H1 (cell line): ENCODE results near the gene LAMC3. TPM values are rescaled to one million over a fixed set of nuclear protein-coding genes. Genes with fewer than 3 reads are reported as not detected.

Source experiments
- CTCF ChIA-PET: fragments of 300-600 bp; sonication (Branson Sonifier 250); formaldehyde crosslinking; loops from one replicate; lab custom pipeline; 2021; ENCODE audit not compliant: partially characterized antibody; lab: Charles Lee
- POLR2A ChIA-PET: fragments of 300-600 bp; sonication (Branson Sonifier 250); formaldehyde crosslinking; loops from one replicate; lab custom pipeline; 2021; ENCODE audit warnings: inconsistent platforms; ENCODE audit not compliant: partially characterized antibody; lab: Charles Lee
- DNase-seq, 2 experiments: peaks; one replicate each; pipeline versions ENCODE4 v3.0.0 to v3.0.0-alpha.2; 2010 to 2022; ENCODE audit warnings: low spot score in 2 of 2, low read depth in 1 of 2, mixed read lengths in 1 of 2
- FAIRE-seq: peaks from 2 replicates; lab custom pipeline; 2011; peaks lifted over from hg19 to GRCh38; lab: Jason Lieb, UNC
- H2AFZ ChIP-seq: 2 replicates; pipeline ENCODE4 v1.8.1; 2012; ENCODE audit warnings: low read length, inconsistent platforms
- H2AK5ac ChIP-seq: 2 replicates; pipeline ENCODE4 v1.6.1; 2013; ENCODE audit warnings: low read depth, low read length
- H2BK120ac ChIP-seq: replicated peaks from 2 replicates; pipeline ENCODE3; 2013; ENCODE audit warnings: low read depth, low read length, inconsistent platforms
- H2BK12ac ChIP-seq: 2 replicates; pipeline ENCODE4 v1.6.1; 2013; ENCODE audit warnings: low read depth, low read length
- H2BK15ac ChIP-seq: 2 replicates; pipeline ENCODE4 v1.6.1; 2013; ENCODE audit warnings: low read length
- H2BK20ac ChIP-seq: 2 replicates; pipeline ENCODE4 v1.6.1; 2013; ENCODE audit warnings: low read length
- H2BK5ac ChIP-seq: 2 replicates; pipeline ENCODE4 v1.6.1; 2013; ENCODE audit warnings: low read depth, low read length
- H3K14ac ChIP-seq: 2 replicates; pipeline ENCODE4 v1.6.1; 2013; ENCODE audit warnings: inconsistent platforms; ENCODE audit not compliant: insufficient read length
- H3K18ac ChIP-seq: 2 replicates; pipeline ENCODE4 v1.6.1; 2013; ENCODE audit warnings: low read length; ENCODE audit errors: extremely low read depth
- H3K23ac ChIP-seq: 2 replicates; pipeline ENCODE4 v1.6.1; 2013; ENCODE audit warnings: inconsistent platforms; ENCODE audit not compliant: insufficient read length
- H3K23me2 ChIP-seq: 2 replicates; pipeline ENCODE4 v1.6.1; 2013; ENCODE audit warnings: low read depth, low read length
- H3K27ac ChIP-seq: 2 replicates; pipeline ENCODE4 v1.6.1; 2011; ENCODE audit warnings: low read depth, low read length, inconsistent platforms
- H3K27me3 ChIP-seq, 4 experiments: replicated peaks in 1 of 4; 1 replicate in 1 of 4; 2 replicates in 3 of 4; pipeline versions ENCODE4 v1.6.1 to v1.8.1; 2011 to 2013; ENCODE audit warnings: low read length in 3 of 4, mild to moderate bottlenecking in 3 of 4, inconsistent platforms in 2 of 4, mixed read lengths in 2 of 4, moderate library complexity in 1 of 4; ENCODE audit not compliant: control insufficient read depth in 3 of 4, insufficient read depth in 3 of 4; ENCODE audit errors: extremely low read depth in 1 of 4
- H3K36me3 ChIP-seq, 4 experiments: 2 replicates each; pipeline versions ENCODE4 v1.6.1 to v1.8.1; 2011 to 2013; ENCODE audit warnings: mild to moderate bottlenecking in 4 of 4, low read length in 3 of 4, moderate library complexity in 2 of 4, control low read depth in 1 of 4, inconsistent platforms in 1 of 4; ENCODE audit not compliant: insufficient read depth in 4 of 4, control insufficient read depth in 2 of 4
- H3K4ac ChIP-seq: replicated peaks from 2 replicates; pipeline ENCODE3; 2013; ENCODE audit warnings: low read length, low read depth, mixed read lengths, inconsistent platforms; ENCODE audit not compliant: insufficient read length
- H3K4me1 ChIP-seq, 4 experiments: replicated peaks in 1 of 4; 1 replicate in 1 of 4; 2 replicates in 3 of 4; pipeline versions ENCODE4 v1.6.1 to v1.8.1; 2011 to 2013; ENCODE audit warnings: low read length in 3 of 4, inconsistent platforms in 2 of 4, mixed read lengths in 1 of 4; ENCODE audit not compliant: insufficient read depth in 4 of 4, control insufficient read depth in 3 of 4
- H3K4me2 ChIP-seq, 2 experiments: 2 replicates each; pipeline versions ENCODE4 v1.6.1 to v1.8.1; 2011 to 2013; ENCODE audit warnings: low read depth in 2 of 2, low read length in 2 of 2, control low read depth in 1 of 2, inconsistent platforms in 1 of 2, mild to moderate bottlenecking in 1 of 2; ENCODE audit not compliant: insufficient read depth in 1 of 2
- H3K4me3 ChIP-seq, 4 experiments: fragments of 200-600, 300-600 bp in 1 of 4; sonication (generic), shearing (Covaris generic), sonication (Bioruptor Twin) in 1 of 4; 2 replicates each; pipeline versions ENCODE4 v1.5.1 to v1.8.1; 2011 to 2016; ENCODE audit warnings: low read length in 4 of 4, low read depth in 3 of 4, control low read depth in 2 of 4, inconsistent platforms in 2 of 4, mild to moderate bottlenecking in 2 of 4, mixed read lengths in 1 of 4, moderate library complexity in 1 of 4; ENCODE audit not compliant: insufficient read depth in 2 of 4; ENCODE audit errors: extremely low read depth in 1 of 4
- H3K56ac ChIP-seq: replicated peaks from 2 replicates; pipeline ENCODE3; 2013; ENCODE audit warnings: low read depth, mild to moderate bottlenecking, mixed read lengths, low read length, inconsistent platforms; ENCODE audit not compliant: insufficient read length
- H3K79me1 ChIP-seq: 2 replicates; pipeline ENCODE4 v1.6.1; 2013; ENCODE audit warnings: low read depth, low read length, control low read depth
- H3K79me2 ChIP-seq, 2 experiments: 2 replicates each; pipeline versions ENCODE4 v1.6.1 to v1.8.1; 2012 to 2013; ENCODE audit warnings: low read length in 2 of 2, mild to moderate bottlenecking in 2 of 2, inconsistent platforms in 1 of 2; ENCODE audit not compliant: insufficient read depth in 2 of 2, control insufficient read depth in 1 of 2
- H3K9ac ChIP-seq, 4 experiments: replicated peaks in 1 of 4; 1 replicate in 1 of 4; 2 replicates in 3 of 4; pipeline versions ENCODE4 v1.6.1 to v1.8.1; 2011 to 2013; ENCODE audit warnings: low read depth in 3 of 4, low read length in 3 of 4, control low read depth in 2 of 4, mild to moderate bottlenecking in 2 of 4, moderate library complexity in 2 of 4, inconsistent platforms in 1 of 4; ENCODE audit errors: extremely low read depth in 1 of 4
- H3K9me3 ChIP-seq, 2 experiments: 2 replicates each; pipeline versions ENCODE4 v1.6.1 to v1.8.1; 2012 to 2013; ENCODE audit warnings: mild to moderate bottlenecking in 2 of 2, moderate library complexity in 2 of 2, control low read depth in 1 of 2, inconsistent platforms in 1 of 2, low read depth in 1 of 2, low read length in 1 of 2, mixed read lengths in 1 of 2; ENCODE audit not compliant: insufficient read depth in 2 of 2
- H4K20me1 ChIP-seq, 2 experiments: replicated peaks in 1 of 2; 2 replicates each; pipeline versions ENCODE3 to v1.8.1; 2011 to 2013; ENCODE audit warnings: inconsistent platforms in 2 of 2, low read length in 2 of 2, mild to moderate bottlenecking in 1 of 2; ENCODE audit not compliant: insufficient read depth in 2 of 2, control insufficient read depth in 1 of 2
- H4K5ac ChIP-seq: 2 replicates; pipeline ENCODE4 v1.6.1; 2013; ENCODE audit warnings: low read length, low read depth, mixed read lengths, inconsistent platforms; ENCODE audit not compliant: insufficient read length
- H4K8ac ChIP-seq: 2 replicates; pipeline ENCODE4 v1.8.0; 2013; ENCODE audit warnings: mild to moderate bottlenecking, moderate library complexity, low read length, inconsistent platforms; ENCODE audit not compliant: insufficient read depth; ENCODE audit errors: extremely low read depth
- H4K91ac ChIP-seq: replicated peaks from 2 replicates; pipeline ENCODE3; 2013; ENCODE audit warnings: low read length, mixed read lengths, inconsistent platforms; ENCODE audit not compliant: insufficient read length
- KDM1A ChIP-seq: fragments of 200-600, 300-600 bp; sonication (generic); IDR thresholded peaks from 2 replicates; pipeline ENCODE4 v1.7.1; 2016; ENCODE audit warnings: mild to moderate bottlenecking, low read length, borderline replicate concordance
- WGBS, 2 experiments: shearing (Covaris generic) in 1 of 2; methylation state at CpG; one replicate each; pipeline versions ENCODE4 v1.1.6 to v1.1.7; 2013 to 2015; ENCODE audit warnings: low lambda C conversion rate in 2 of 2, mixed read lengths in 2 of 2, inconsistent platforms in 1 of 2, low coverage in 1 of 2, missing lambda C conversion rate in 1 of 2; ENCODE audit not compliant: insufficient replicate concordance in 2 of 2, insufficient coverage in 1 of 2, insufficient read length in 1 of 2; ENCODE audit errors: extremely low coverage in 1 of 2, missing lambda C conversion rate in 1 of 2; 5-methylcytosine and 5-hydroxymethylcytosine counted together
- polyA plus RNA-seq, 7 experiments: library from polyadenylated mRNA; depleted of rRNA in 3 of 7; stranded (reverse) in 5 of 7; unstranded in 2 of 7; fragments of >200 nt in 5 of 7; fragments of 200-250 nt in 2 of 7; gene quantifications; 1 replicate in 5 of 7; 2 replicates in 1 of 7; 4 replicates in 1 of 7; pipeline versions ENCODE4 v1.2.1 to v1.2.3, GENCODE V29; 2011 to 2013; ENCODE audit warnings: missing spikeins in 2 of 7, mixed read lengths in 2 of 7
- total RNA-seq: library from RNA; stranded (reverse); fragmentation: NEBNext Ultra II Directional; extraction: Animal tissue kit (Norgen Biotek cat#: 25700); gene quantifications from 2 replicates; pipeline ENCODE4 v1.2.1, GENCODE V29; 2021
- TF ChIP-seq, protein P1 (sequence below), 3 experiments: IDR thresholded peaks; 1 replicate in 2 of 3; 2 replicates in 1 of 3; pipeline versions ENCODE4 v1.5.1 to v1.6.1; 2011; ENCODE audit warnings: low read length in 3 of 3, mild to moderate bottlenecking in 3 of 3, inconsistent platforms in 2 of 3, low read depth in 1 of 3, moderate library complexity in 1 of 3; ENCODE audit not compliant: insufficient read depth in 1 of 3; ENCODE audit errors: control extremely low read depth in 1 of 3

Gene LAMC3
- total and polyA plus RNA-seq, 2 of the 8 experiments (the other 6 are each of a cell fraction or from before 2014, with no cell fraction given), result 9.3 to 12.3 TPM

DNA sequence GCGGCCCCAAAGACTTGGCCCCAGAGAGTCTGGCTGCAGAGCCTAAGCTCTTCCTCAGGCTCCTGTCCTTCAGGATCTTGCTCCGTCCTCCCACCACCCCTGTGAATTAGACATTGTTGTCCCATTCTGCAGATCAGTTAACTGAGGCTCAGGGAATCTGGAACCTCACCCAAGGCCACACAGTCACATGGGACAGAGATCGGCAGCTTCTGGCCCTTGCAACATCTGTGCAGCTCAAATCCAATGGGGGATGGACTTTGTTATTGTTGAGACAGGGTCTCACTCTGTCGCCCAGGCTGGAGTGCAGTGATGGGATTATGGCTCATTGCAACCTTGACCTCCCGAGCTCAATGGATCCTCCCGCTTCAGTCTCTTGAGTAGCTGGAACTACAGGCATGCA is 23.9 kb upstream of the LAMC3 start:
- Histone ChIP-seq H3K9me3 (no peaks in the 10 kb centered on the region), H2BK5ac (no peak overlapping the region), H3K23ac (no peak overlapping the region), H3K9ac (no peak overlapping the region), H4K91ac (no peak overlapping the region), H4K8ac (no peak overlapping the region; the same call in 1 of the 2 replicates), H3K36me3 (no peaks in the 10 kb centered on the region), H2BK15ac (no peak overlapping the region), H2AFZ (no peak overlapping the region), H2BK12ac (no peak overlapping the region), H2AK5ac (no peak overlapping the region), H3K4me1 (peaks cover 0 to 3% (median 0%) of the 10 kb centered on the region in 4 experiments; a peak in 1 of 7 replicates), H3K79me1 (no peaks in the 10 kb centered on the region), H3K79me2 (no peaks in the 10 kb centered on the region), H4K5ac (no peak overlapping the region), H3K18ac (no peak overlapping the region), H3K4ac (no peak overlapping the region), H3K23me2 (no peaks in the 10 kb centered on the region), H4K20me1 (no peaks in the 10 kb centered on the region), H3K4me2 (no peak overlapping the region), H2BK120ac (no peak overlapping the region), H2BK20ac (no peak overlapping the region), H3K4me3 (no peak overlapping the region), H3K14ac (no peak overlapping the region), H3K27me3 (no peaks in the 10 kb centered on the region)
- ChIA-PET POLR2A (no interaction called here), CTCF (interaction anchor here (0.7 to 4.2 kb wide), 7 partner anchors 13 to 115 kb away, joined by 3 to 27 read pairs (median 5); no protein-coding TSS in a partner anchor)
- WGBS, 2 experiments, result 94% methylated on average over 6 of the region's 6 CpGs; no CpG with 5 or more reads in 1 of the 2 experiments
- FAIRE-seq (no peak), DNase-seq (no peak)
- TF ChIP-seq KDM1A, result 0 out of 2 replicates have a peak, but pooled peaks have one; percentile 26
- TF ChIP-seq, protein P1, sequence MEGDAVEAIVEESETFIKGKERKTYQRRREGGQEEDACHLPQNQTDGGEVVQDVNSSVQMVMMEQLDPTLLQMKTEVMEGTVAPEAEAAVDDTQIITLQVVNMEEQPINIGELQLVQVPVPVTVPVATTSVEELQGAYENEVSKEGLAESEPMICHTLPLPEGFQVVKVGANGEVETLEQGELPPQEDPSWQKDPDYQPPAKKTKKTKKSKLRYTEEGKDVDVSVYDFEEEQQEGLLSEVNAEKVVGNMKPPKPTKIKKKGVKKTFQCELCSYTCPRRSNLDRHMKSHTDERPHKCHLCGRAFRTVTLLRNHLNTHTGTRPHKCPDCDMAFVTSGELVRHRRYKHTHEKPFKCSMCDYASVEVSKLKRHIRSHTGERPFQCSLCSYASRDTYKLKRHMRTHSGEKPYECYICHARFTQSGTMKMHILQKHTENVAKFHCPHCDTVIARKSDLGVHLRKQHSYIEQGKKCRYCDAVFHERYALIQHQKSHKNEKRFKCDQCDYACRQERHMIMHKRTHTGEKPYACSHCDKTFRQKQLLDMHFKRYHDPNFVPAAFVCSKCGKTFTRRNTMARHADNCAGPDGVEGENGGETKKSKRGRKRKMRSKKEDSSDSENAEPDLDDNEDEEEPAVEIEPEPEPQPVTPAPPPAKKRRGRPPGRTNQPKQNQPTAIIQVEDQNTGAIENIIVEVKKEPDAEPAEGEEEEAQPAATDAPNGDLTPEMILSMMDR (IDR thresholded peaks at IDR 0.05; ENCODE audit: control extremely low read depth in 1 of 3, insufficient read depth in 1 of 3, low read depth in 1 of 3, low read length in 3 of 3), result no peak
- TF ChIP-seq, all 59 proteins: peak for 1
- no peak overlapping the region for H3K56ac ChIP-seq
- H3K27ac ChIP-seq, result no peak overlapping the region
